Stimulated activated CD8-positive, alpha-beta memory T cell treated with anti-CD3 and anti-CD28 coated beads, Interleukin-15, amount 100 ng/mL, for 48 hours (primary cell): ENCODE measurements around the gene TMEM221.

Experiments used
- DNase-seq, 2 donors: peaks; one replicate each; pipeline ENCODE4 v3.0.0-alpha.2; 2020; ENCODE audit warnings: low read depth in 2 of 2

The TMEM221 gene

GRCh38 chr19:17473041-17473440 lies 24.6 kb upstream of the TMEM221 start:
- DNase-seq, result no peak

GRCh38 chr19:17471410-17472125 lies 23.1 kb upstream of the TMEM221 start:
- no peak for DNase-seq

- peak; percentile 83 to 89 for DNase-seq
These were observed 21.8 kb upstream of the TMEM221 start, which contains the start of gene SLC27A1 for GRCh38 chr19:17470068-17470841. Gene SLC27A1, plus strand, starts transcription at chr19:17470524. Its CDS starts 17 bp downstream, at chr19:17470541.

GRCh38 chr19:17469481-17470067 lies 21.1 kb upstream of the TMEM221 start:
- peak; percentile 83 for DNase-seq

- no peak for DNase-seq
These were observed 20.6 kb upstream of the TMEM221 start for GRCh38 chr19:17469092-17469480.

GRCh38 chr19:17468302-17469091 lies 20.0 kb upstream of the TMEM221 start:
- DNase-seq, result no peak

- DNase-seq, result no peak
These were observed 19.2 kb upstream of the TMEM221 start for GRCh38 chr19:17467471-17468301.

GRCh38 chr19:17466487-17466850 lies 18.0 kb upstream of the TMEM221 start:
- DNase-seq, result no peak

- DNase-seq, result no peak
These were observed 12.1 kb upstream of the TMEM221 start, which contains the start of gene NXNL1 for GRCh38 chr19:17460372-17461230. Gene NXNL1, minus strand, starts transcription at chr19:17460926. Its CDS starts 57 bp downstream, at chr19:17460869.

- no peak for DNase-seq
These were observed 10.5 kb upstream of the TMEM221 start for GRCh38 chr19:17458970-17459369.

GRCh38 chr19:17457616-17458015 lies 9.1 kb upstream of the TMEM221 start:
- no peak for DNase-seq

- DNase-seq, result no peak
These were observed 7.7 kb upstream of the TMEM221 start for GRCh38 chr19:17456127-17456526.

- no peak for DNase-seq
These were observed 7.0 kb upstream of the TMEM221 start for GRCh38 chr19:17455308-17456123.

- DNase-seq, result no peak
These were observed 6.2 kb upstream of the TMEM221 start for GRCh38 chr19:17454576-17455071.

GRCh38 chr19:17451820-17452219 lies 3.4 kb upstream of the TMEM221 start:
- DNase-seq, result no peak

GRCh38 chr19:17450264-17451075 lies 2.0 kb upstream of the TMEM221 start:
- peak in 1 of 2 donors; percentile 40 for DNase-seq

GRCh38 chr19:17447704-17448130 lies 751 bp downstream of the TMEM221 start:
- DNase-seq, result no peak
